IPS-20b (cell line): ENCODE measurements around the gene LCE7A.

Experiments
- H3K27ac ChIP-seq: one replicate; pipeline ENCODE4 v1.5.1; 2013; ENCODE audit warnings: low read length
- H3K27me3 ChIP-seq: 2 replicates; pipeline ENCODE4 v1.6.1; 2013; ENCODE audit warnings: mild to moderate bottlenecking, low read length, inconsistent platforms; ENCODE audit not compliant: insufficient read depth
- H3K36me3 ChIP-seq: 2 replicates; pipeline ENCODE4 v1.6.1; 2013; ENCODE audit warnings: low read depth, mild to moderate bottlenecking, inconsistent platforms, low read length, moderate library complexity; ENCODE audit not compliant: insufficient read depth
- H3K4me1 ChIP-seq: 2 replicates; pipeline ENCODE4 v1.6.1; 2013; ENCODE audit warnings: mild to moderate bottlenecking, control low read depth, inconsistent platforms, low read length, moderate library complexity; ENCODE audit not compliant: insufficient read depth
- H3K4me3 ChIP-seq: 2 replicates; pipeline ENCODE4 v1.5.1; 2013; ENCODE audit warnings: mild to moderate bottlenecking, low read length, inconsistent platforms
- H3K9ac ChIP-seq: 2 replicates; pipeline ENCODE4 v1.6.1; 2013; ENCODE audit warnings: low read depth, mild to moderate bottlenecking, inconsistent platforms, low read length, moderate library complexity
- H3K9me3 ChIP-seq: 2 replicates; pipeline ENCODE4 v1.6.1; 2013; ENCODE audit warnings: mild to moderate bottlenecking, low read depth, low read length, inconsistent platforms; ENCODE audit not compliant: insufficient read depth

The LCE7A gene, protein sequence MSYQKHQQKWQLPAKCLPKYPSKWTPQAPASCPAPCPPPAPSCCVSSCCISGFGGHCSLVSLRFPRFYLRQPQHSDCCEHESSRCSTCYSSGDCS

DNA sequence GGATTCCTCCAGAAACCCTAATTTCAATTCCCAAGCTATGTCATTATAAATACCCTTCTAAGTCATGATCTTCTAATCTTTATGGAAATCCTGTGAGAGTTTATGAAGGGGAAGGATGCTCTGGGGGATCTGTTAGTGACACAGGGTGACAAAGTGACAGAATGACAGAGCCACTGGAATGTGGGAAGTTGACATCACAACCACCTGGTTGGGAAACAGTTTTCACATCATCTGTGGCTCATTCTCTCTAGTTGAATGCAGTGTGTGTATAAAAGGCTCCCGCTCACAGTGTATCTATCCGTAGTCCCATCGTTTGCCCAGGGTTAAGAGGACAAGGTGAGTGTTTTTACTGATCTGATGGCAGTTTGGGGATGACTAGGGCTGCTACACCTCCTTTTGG lies at the start of gene LCE7A:
Gene LCE7A, plus strand, starts transcription at position 301 of the 400 bp plus-strand sequence. CDS start 702 bp downstream, outside the sequence.
- H3K4me3 ChIP-seq: no peak within 1 kb of the TSS
- no peaks in the 10 kb centered on the region for H3K27me3 ChIP-seq
- H3K36me3 ChIP-seq: no peaks in the 10 kb centered on the region
- H3K27ac ChIP-seq: no peak within 1 kb of the TSS
- H3K9ac ChIP-seq: no peak within 1 kb of the TSS
- H3K4me1 ChIP-seq: no peaks in the 10 kb centered on the region
- peaks cover 72% of the 10 kb centered on the region for H3K9me3 ChIP-seq

DNA sequence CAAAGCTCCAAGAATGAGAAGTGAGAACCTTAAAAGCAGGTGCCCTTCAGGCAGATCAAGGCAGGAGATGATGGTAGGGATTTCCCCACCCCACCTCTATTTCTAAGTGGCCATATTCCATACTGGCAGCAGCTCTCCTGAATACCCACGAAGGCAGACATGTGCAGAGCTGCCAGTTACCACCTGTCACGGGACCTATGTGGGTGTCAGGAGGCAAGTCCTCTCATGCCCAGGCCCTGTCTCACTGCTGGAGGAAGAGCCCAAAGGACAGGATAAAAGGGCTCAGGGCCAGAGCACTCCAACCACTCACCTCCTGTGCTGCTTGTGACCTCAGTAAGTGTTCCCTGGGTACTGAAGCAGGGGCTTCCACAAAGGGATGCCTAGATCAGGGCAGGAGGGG lies 48.7 kb upstream of the LCE7A start:
- Histone ChIP-seq H3K4me1 (no peaks in the 10 kb centered on the region), H3K4me3 (no peak overlapping the region), H3K9ac (no peak overlapping the region), H3K27me3 (no peaks in the 10 kb centered on the region), H3K27ac (no peak overlapping the region), H3K36me3 (no peaks in the 10 kb centered on the region), H3K9me3 (peaks cover 51% of the 10 kb centered on the region)

DNA sequence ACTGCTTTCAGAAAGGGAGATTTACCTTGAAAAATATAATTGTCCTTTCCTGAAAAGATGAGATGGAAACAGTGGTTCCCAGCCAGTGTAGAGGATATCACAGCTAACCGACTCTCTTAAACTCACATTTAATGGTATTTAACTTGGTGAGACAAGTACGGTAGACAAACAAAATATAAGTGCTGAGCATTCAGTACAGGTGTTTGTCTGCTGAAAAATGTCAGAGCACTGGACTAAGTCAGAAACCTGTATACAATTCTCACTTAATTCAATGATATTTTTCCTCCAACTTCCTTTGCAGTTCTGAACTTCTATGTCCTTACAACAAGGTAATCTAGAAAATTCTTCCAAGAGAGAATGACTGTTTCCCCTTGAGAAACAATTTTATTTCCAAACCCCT lies 48.1 kb upstream of the LCE7A start, which contains the start of gene LCE1B:
Gene LCE1B, plus strand, starts transcription at position 301 of the 400 bp plus-strand sequence. CDS start 476 bp downstream, outside the sequence.
- H3K9me3 ChIP-seq: peaks cover 48% of the 10 kb centered on the region
- no peak within 1 kb of the TSS for H3K4me3 ChIP-seq
- no peak within 1 kb of the TSS for H3K9ac ChIP-seq
- H3K27ac ChIP-seq: no peak within 1 kb of the TSS
- no peaks in the 10 kb centered on the region for H3K36me3 ChIP-seq
- no peaks in the 10 kb centered on the region for H3K27me3 ChIP-seq
- H3K4me1 ChIP-seq: no peaks in the 10 kb centered on the region

DNA sequence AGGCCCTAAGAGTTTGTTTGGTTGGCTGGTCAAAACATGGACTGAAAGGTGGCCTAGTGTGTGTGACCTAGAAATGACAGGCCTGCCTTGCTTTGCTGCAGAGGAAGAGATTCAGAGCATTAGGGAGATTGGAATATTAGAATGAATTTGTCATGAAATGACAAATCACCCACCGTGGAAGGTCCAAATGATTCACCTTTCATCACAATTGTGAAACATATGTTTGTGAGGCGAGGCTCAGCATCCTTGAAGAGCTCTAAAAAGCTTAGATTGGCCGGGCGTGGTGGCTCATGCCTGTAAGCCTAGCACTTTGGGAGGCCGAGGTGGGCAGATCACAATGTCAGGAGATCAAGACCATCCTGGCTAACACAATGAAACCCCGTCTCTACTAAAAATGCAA lies 42.5 kb upstream of the LCE7A start:
- Histone ChIP-seq H3K27ac (no peak overlapping the region), H3K36me3 (no peaks in the 10 kb centered on the region), H3K27me3 (no peaks in the 10 kb centered on the region), H3K4me1 (no peaks in the 10 kb centered on the region), H3K9ac (no peak overlapping the region), H3K4me3 (no peak overlapping the region), H3K9me3 (peaks cover 33% of the 10 kb centered on the region)

DNA sequence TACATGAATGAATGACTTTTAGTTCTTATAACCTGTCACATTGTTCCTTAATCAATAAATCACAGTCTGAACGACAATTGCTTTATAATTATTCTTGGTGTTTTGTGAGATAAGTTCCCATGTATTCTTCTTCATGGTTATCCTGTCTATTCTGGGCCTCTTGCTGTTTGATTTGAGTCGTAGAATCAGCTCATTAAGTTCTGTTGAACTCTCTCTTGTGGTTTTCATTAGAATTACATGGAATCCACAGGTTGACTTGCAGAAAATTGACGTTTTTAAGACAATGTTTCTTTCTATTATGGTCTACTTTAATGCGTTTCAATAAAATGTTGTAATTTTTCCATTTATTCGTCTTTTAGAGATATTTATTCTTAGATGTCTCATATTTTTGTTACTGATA lies 36.5 kb upstream of the LCE7A start:
- H3K9me3 ChIP-seq: peaks cover 28% of the 10 kb centered on the region
- no peak overlapping the region for H3K9ac ChIP-seq
- H3K27ac ChIP-seq: no peak overlapping the region
- H3K36me3 ChIP-seq: no peaks in the 10 kb centered on the region
- no peak overlapping the region for H3K4me3 ChIP-seq
- no peaks in the 10 kb centered on the region for H3K27me3 ChIP-seq
- no peaks in the 10 kb centered on the region for H3K4me1 ChIP-seq

DNA sequence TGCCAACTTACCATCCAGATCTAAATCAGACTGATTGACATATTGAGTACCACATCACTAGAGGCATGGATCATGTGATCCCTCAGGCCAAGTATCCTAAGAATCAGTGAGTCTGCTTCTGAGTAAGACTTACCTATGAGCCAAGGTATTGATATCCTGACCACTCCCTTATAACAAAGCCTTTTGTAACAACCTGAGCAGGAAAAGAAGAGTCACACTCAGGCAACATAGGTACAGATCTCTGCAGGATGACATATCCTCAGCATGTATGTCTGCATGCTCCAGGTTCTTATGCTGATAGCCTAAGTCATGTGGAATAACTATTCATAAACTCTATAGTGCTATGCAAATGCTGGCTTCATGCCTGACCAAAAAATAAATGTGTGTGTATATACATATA lies 34.8 kb upstream of the LCE7A start:
- H3K27ac ChIP-seq: no peak overlapping the region
- H3K9ac ChIP-seq: no peak overlapping the region
- H3K27me3 ChIP-seq: no peaks in the 10 kb centered on the region
- no peak overlapping the region for H3K4me3 ChIP-seq
- no peaks in the 10 kb centered on the region for H3K36me3 ChIP-seq
- H3K9me3 ChIP-seq: peaks cover 43% of the 10 kb centered on the region
- H3K4me1 ChIP-seq: no peaks in the 10 kb centered on the region

DNA sequence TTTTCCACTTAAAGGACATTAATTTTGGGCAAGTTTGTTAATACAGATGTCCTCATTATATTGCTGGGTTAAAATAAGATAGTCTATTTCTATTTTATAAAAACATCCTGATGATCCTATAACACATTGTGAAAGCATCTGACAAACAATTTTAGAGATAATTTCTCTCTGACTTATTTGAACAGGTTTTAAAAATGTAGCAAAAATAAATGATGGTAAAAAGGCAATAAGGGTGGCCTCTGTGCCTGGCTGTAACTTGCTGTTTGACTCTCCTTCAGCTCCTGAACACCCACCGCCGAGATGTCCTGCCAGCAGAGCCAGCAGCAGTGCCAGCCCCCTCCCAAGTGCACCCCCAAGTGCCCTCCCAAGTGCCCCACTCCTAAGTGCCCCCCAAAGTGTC lies 32.6 kb upstream of the LCE7A start, which contains the start of gene LCE1A:
Gene LCE1A, plus strand, starts transcription at position 301 of the 400 bp plus-strand sequence. Its CDS starts 0 bp downstream, at position 301.
- H3K36me3 ChIP-seq: no peaks in the 10 kb centered on the region
- H3K9ac ChIP-seq: no peak within 1 kb of the TSS
- peaks cover 46% of the 10 kb centered on the region for H3K9me3 ChIP-seq
- no peak within 1 kb of the TSS for H3K4me3 ChIP-seq
- no peaks in the 10 kb centered on the region for H3K27me3 ChIP-seq
- H3K4me1 ChIP-seq: no peaks in the 10 kb centered on the region
- H3K27ac ChIP-seq: no peak within 1 kb of the TSS

DNA sequence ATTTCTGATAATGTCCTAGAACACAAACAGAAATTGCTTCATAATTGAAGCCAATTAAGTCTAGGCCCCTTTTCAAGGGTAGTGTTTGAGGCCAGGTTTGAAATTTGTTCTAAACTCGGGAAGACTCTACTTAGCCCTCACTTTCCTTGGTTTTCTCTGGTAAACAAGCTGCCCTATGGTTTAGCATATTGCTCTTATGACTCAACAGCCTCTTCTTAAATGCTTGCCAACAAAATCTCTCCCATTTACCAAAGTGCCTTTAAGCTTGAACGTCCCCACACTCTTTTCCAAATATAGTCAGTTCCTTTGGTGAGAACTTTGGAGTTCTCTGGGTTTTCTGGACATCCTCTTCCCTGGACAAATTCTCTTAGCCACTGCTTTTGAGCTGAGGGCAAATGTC lies 22.9 kb upstream of the LCE7A start:
- Histone ChIP-seq H3K9ac (no peak overlapping the region), H3K36me3 (no peaks in the 10 kb centered on the region), H3K4me3 (no peak overlapping the region), H3K27ac (no peak overlapping the region), H3K9me3 (peaks cover 30% of the 10 kb centered on the region), H3K4me1 (no peaks in the 10 kb centered on the region), H3K27me3 (no peaks in the 10 kb centered on the region)

DNA sequence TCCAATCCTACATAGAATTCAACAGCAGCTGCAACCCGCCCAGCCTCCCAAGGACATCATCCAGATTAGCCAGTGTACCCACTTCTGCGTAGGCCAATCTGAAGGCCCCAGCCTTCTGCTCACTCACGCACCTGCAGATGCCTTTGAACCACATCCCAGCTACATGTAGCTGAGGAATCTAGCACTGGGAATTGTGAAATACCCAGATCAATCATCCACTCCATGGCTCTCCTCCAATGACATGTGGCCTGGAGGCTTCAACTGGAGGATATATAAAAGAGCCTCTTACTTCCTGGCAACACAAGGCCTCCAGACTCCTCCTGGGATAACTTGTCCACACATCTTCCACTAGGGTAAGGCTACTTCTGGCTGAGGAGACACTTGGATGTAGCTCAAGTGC lies 17.2 kb upstream of the LCE7A start, which contains the start of gene LCE6A:
Gene LCE6A, plus strand, starts transcription at position 301 of the 400 bp plus-strand sequence. CDS start 665 bp downstream, outside the sequence.
- Histone ChIP-seq H3K4me3 (no peak within 1 kb of the TSS), H3K4me1 (no peaks in the 10 kb centered on the region), H3K9ac (no peak within 1 kb of the TSS), H3K27ac (no peak within 1 kb of the TSS), H3K36me3 (no peaks in the 10 kb centered on the region), H3K27me3 (no peaks in the 10 kb centered on the region), H3K9me3 (peaks cover 36% of the 10 kb centered on the region)

DNA sequence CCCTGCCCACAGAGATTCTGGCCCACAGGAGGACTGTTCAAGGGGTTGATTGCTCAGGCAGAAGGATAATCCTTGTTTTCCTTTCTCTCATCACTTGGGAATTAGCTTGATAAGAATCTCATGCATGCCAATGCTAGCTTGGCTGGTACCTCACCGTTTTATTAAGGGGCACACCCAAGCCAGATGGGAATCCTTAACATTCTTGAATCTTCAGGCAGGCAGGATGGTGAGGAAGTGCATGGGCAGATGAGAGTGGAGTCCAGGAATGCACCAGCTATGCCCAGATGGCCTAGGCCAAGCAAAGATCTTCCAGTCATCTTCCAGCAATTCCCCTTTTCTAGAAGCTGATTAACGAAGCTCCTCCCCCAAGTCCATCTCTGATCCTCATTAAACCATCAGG lies 4.1 kb upstream of the LCE7A start:
- Histone ChIP-seq H3K9ac (no peak overlapping the region), H3K4me1 (no peaks in the 10 kb centered on the region), H3K4me3 (no peak overlapping the region), H3K36me3 (no peaks in the 10 kb centered on the region), H3K27ac (no peak overlapping the region), H3K27me3 (no peaks in the 10 kb centered on the region), H3K9me3 (peaks cover 69% of the 10 kb centered on the region)

DNA sequence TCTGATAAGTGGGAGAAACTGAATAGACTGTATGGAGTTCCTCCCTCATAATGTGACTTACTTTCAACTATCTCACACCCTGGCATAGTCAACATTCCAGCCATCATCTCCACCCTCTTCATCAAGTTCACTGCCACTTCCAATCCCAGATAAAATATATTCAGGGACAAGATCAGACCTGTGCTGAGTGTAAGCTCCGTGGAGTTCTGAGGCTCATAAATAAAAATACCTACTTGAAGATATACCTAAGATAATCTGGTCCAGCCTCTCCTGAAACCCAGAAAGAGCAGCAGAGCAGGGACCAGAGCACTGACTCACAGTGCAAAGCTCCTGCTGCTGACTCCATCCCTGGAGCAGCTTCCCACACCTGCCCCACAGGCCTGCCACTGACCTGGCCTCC lies 1.7 kb upstream of the LCE7A start:
- Histone ChIP-seq H3K9ac (no peak overlapping the region), H3K36me3 (no peaks in the 10 kb centered on the region), H3K27me3 (no peaks in the 10 kb centered on the region), H3K9me3 (peaks cover 76% of the 10 kb centered on the region), H3K4me1 (no peaks in the 10 kb centered on the region), H3K4me3 (no peak overlapping the region), H3K27ac (no peak overlapping the region)

DNA sequence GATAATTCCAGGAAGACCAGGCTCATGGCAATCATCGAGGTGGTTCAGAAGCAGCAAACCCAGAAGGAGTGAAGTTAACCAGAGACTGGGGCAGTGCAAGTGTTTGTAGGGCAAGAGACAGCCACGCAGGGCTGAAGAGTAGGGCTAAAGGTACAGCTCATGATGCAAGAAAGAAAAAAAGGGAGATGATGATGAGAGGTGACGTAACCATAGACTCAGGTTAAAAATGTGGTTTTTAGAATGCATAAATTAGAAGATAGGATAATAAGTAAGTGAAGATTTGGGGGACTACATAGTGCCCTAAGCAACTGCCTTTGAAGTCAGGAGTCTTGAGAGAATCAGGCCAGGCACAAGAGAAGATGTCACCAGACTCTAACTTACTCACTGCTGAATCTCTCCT lies 333 bp downstream of the LCE7A start:
- H3K9me3 ChIP-seq: peaks cover 68% of the 10 kb centered on the region
- H3K27me3 ChIP-seq: no peaks in the 10 kb centered on the region
- no peak overlapping the region for H3K27ac ChIP-seq

More for the DNA sequence above, 333 bp downstream of the LCE7A start:
- Histone ChIP-seq H3K4me3 (no peak overlapping the region), H3K9ac (no peak overlapping the region), H3K36me3 (no peaks in the 10 kb centered on the region), H3K4me1 (no peaks in the 10 kb centered on the region)
